ENCODE data around the gene CALML6. TPM values are rescaled to one million over a fixed set of nuclear protein-coding genes. Genes with fewer than 3 reads are reported as not detected.
A peak's percentile ranks its signal among the peaks of the same experiment; 100 is the strongest.

Gene CALML6
- total and polyA plus RNA-seq, 9 donors: 0.04 to 0.43 (median 0.13) TPM; not detected in 2

DNA sequence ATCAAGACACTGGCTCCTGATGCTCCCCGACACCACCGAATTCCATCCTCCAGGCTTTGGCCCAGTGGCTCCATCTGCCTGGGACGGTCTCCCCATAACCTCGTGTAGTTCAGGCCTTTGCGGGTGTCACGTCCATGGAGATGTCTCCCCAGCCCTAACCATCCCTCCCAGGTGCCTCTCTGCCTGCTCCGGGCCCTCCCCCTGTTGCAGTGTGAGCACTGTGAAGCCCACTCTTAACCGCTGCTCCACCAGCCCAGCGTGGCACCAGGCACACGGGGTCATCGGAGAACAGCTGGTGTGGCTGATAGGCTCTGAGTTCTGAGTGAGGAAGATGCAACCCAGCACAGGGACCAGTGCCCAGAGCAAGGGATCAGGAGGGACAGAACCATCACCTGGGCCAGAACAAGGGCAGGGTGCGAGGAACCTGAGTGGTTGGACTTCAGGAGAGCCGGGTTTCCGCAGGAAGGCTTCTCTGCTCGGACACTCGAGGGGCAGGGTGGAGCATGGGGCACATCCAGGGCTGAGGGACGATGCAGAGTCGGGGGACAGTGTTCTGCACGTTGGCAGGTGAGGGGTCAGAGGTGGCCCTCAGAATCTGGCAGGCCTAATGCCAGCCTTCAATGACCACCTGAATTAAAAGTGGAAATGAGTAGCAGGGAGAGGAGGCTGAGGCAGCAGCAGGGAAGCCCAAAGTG is 21.6 kb upstream of the CALML6 start:
- no peak for DNase-seq
- H3K36me3 ChIP-seq: no peaks in the 10 kb centered on the region
- H3K4me3 ChIP-seq: no peak overlapping the region
- no peak for TF ChIP-seq EP300 (IDR thresholded peaks at IDR 0.05)
- TF ChIP-seq, protein P1, sequence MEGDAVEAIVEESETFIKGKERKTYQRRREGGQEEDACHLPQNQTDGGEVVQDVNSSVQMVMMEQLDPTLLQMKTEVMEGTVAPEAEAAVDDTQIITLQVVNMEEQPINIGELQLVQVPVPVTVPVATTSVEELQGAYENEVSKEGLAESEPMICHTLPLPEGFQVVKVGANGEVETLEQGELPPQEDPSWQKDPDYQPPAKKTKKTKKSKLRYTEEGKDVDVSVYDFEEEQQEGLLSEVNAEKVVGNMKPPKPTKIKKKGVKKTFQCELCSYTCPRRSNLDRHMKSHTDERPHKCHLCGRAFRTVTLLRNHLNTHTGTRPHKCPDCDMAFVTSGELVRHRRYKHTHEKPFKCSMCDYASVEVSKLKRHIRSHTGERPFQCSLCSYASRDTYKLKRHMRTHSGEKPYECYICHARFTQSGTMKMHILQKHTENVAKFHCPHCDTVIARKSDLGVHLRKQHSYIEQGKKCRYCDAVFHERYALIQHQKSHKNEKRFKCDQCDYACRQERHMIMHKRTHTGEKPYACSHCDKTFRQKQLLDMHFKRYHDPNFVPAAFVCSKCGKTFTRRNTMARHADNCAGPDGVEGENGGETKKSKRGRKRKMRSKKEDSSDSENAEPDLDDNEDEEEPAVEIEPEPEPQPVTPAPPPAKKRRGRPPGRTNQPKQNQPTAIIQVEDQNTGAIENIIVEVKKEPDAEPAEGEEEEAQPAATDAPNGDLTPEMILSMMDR (IDR thresholded peaks at IDR 0.05): no peak
- no peak for TF ChIP-seq POLR2A (IDR thresholded peaks at IDR 0.05)
- intact Hi-C loops (cut with DNase I): loop anchor here in 3 of 4 donors (5.0 to 10.0 kb wide), 3 partner anchors 109 to 139 kb away; partner anchors contain the start of gene NADK (in 1 of the 3)
- peaks cover 18% of the 10 kb centered on the region for H3K4me1 ChIP-seq (ENCODE audit: insufficient read depth)
- H3K27ac ChIP-seq: no peak overlapping the region
- no peaks in the 10 kb centered on the region for H3K9me3 ChIP-seq
- WGBS, 3 donors: 76 to 82% (median 79%) methylated on average over 19 of the region's 19 CpGs
- no peaks in the 10 kb centered on the region for H3K27me3 ChIP-seq

DNA sequence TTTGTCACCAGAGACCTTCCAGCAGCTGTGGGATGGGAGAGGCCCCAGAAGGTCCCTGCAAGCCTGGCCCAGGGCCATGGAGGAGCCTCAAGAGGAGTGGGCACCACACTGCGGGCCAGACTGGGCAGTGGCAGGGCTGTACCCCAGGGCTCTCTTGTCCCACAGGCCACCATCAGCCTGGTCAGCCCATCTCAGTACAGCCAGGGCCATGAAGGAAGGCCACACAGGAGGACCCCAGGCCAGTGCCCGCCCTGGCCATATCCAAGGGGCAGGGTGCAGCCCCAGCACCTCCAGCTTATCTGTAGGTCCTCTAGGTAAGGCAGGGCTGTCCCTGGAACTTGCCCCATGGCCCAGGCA is 21.1 kb upstream of the CALML6 start:
- WGBS, 3 donors: 80 to 100% (median 83%) methylated on average over 1 to 2 of the region's 2 CpGs
- TF ChIP-seq, protein P1 (IDR thresholded peaks at IDR 0.05): no peak
- TF ChIP-seq POLR2A (IDR thresholded peaks at IDR 0.05): no peak
- no peak for TF ChIP-seq EP300 (IDR thresholded peaks at IDR 0.05)
- Histone ChIP-seq H3K4me1 (ENCODE audit: insufficient read depth) (peaks cover 14% of the 10 kb centered on the region), H3K9me3 (no peaks in the 10 kb centered on the region), H3K27me3 (no peaks in the 10 kb centered on the region), H3K27ac (peak overlapping the region in 1 of 2 donors; percentile 25), H3K4me3 (no peak overlapping the region), H3K36me3 (no peaks in the 10 kb centered on the region)
- no peak for DNase-seq
- intact Hi-C loops (cut with DNase I): loop anchor here in 3 of 4 donors (5.0 to 10.0 kb wide), 3 partner anchors 109 to 139 kb away; partner anchors contain the start of gene NADK (in 1 of the 3)

DNA sequence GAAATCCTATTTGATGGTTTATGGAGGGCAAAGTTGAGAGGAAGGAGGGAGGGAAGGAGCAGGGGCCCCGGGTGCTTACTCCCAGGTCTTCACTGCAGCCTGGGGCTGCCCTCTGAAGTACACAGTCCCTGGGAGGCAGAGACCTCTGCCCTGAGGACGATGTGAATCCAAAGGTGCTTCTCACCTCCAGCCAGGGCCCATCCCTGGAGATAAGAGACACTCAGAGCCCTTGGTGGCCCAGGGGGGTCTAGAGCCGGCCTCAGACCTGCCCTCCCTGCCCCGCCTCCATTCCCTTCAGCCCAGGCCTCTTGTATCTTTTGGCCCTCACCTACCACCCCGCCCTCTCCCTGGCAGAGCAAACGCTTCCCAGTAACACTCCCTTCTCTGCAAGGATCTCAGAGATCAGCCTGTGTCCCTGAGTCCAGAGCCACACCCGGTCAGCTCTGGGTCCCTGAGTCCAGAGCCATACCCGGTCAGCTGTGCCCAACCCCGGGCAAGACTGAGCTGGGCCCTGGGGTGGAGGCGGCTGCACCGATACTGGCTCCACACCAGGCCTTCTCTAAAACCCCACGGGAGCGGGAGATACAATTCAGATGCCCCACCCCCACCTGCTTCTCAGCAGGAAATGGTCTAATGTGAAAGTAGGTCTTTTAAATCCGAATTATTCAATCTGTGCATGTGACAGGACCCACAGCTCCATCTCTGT is 20.6 kb upstream of the CALML6 start:
- H3K27ac ChIP-seq: peak overlapping the region in 1 of 2 donors; percentile 25
- H3K36me3 ChIP-seq: no peaks in the 10 kb centered on the region
- no peak overlapping the region for H3K4me3 ChIP-seq
- H3K4me1 ChIP-seq (ENCODE audit: insufficient read depth): peaks cover 18% of the 10 kb centered on the region
- peak in 4 of 5 donors; percentile 44 to 73 (median 48) for DNase-seq
- TF ChIP-seq, protein P1 (IDR thresholded peaks at IDR 0.05): no peak
- TF ChIP-seq EP300 (IDR thresholded peaks at IDR 0.05) (no peak), POLR2A (IDR thresholded peaks at IDR 0.05) (no peak)
- no peaks in the 10 kb centered on the region for H3K27me3 ChIP-seq
- H3K9me3 ChIP-seq: no peaks in the 10 kb centered on the region
- intact Hi-C loops (cut with DNase I): loop anchor here in 3 of 4 donors (5.0 to 10.0 kb wide), 3 partner anchors 110 to 140 kb away; partner anchors contain the start of gene NADK (in 1 of the 3)
- 6 to 8% (median 7%) methylated on average over 14 of the region's 14 CpGs for WGBS, 3 donors

DNA sequence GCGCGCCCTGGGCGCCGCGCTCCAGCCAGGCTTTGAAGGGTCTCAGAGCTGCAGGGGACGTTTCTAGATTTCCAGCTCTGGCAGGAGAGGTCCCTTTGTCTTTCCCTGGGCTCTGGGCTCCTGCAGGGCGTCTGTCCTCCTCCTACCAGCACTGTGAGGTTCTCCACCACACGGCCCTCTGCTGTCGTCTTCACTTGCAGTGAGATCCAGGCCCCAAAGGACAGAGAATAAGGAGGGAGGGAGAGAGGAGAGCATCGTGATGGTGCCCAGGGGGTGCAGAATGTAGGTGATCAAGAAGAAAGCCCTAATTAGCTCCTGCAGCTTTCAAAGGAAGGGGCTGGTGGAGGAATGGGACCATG is 20.0 kb upstream of the CALML6 start:
- Histone ChIP-seq H3K27ac (no peak overlapping the region), H3K4me1 (ENCODE audit: insufficient read depth) (peaks cover 18% of the 10 kb centered on the region), H3K9me3 (no peaks in the 10 kb centered on the region), H3K36me3 (no peaks in the 10 kb centered on the region), H3K27me3 (no peaks in the 10 kb centered on the region), H3K4me3 (no peak overlapping the region)
- WGBS, 3 donors: 17 to 26% (median 24%) methylated on average over 10 of the region's 10 CpGs
- intact Hi-C loops (cut with DNase I): loop anchor here in 2 of 4 donors (10.0 kb wide), 2 partner anchors 110 to 140 kb away; no protein-coding TSS in a partner anchor
- TF ChIP-seq POLR2A (IDR thresholded peaks at IDR 0.05) (no peak), EP300 (IDR thresholded peaks at IDR 0.05) (no peak)
- TF ChIP-seq, protein P1 (IDR thresholded peaks at IDR 0.05): no peak
- DNase-seq: no peak
